Tongue (tissue), 2 donors: ENCODE results near the gene CACNG7. TPM values are rescaled to one million over a fixed set of nuclear protein-coding genes. Genes with fewer than 3 reads are reported as not detected.

Source experiments
- DNase-seq: peaks from one replicate; pipeline ENCODE4 v3.0.0-alpha.2; 2015
- total RNA-seq: library from RNA; depleted of rRNA; stranded (reverse); fragments of >200 nt; gene quantifications from one replicate; pipeline ENCODE4 v1.2.3, GENCODE V29; 2014

The CACNG7 gene
- total RNA-seq, 1 donor from 2014 or later = not detected

DNA sequence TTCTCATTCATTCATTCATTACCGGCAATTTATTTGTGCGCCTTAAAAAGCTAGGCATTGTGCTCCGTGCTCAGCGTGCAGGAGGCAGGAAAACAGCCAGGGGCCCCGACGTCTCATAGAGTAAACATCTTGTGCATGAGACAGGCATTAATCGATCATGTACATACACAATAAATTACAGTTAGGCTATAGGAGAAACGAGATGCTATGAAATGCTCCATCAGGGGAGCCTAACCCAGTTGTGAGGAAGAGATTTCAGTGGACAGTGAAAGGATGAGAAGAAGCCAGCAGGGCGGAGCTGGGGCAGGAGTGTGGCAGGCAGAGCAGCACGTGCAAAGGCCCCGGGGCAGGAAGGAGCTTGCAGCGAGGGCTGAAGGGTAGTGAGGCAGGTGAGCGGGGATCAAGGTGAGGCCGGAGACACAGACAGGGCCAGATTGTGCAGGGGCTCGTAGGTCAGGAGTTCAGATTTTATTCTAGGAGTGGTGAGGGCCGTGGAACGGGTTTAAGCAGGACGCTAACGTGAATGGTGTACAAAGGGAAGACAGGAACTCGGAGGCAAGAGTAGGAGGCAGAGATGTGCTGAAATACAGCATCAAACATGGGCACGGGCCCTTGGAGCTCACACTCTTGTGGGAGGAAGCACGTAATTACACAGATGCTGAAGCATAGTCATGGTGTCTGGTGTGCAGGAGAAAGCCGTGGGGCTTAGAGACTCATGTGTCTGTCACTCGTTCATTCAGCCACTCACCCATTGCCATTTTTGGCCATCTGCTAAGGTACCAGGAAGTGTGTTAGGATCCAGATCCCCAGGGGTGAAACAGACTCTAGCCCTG is 74.6 kb downstream of the CACNG7 start:
- DNase-seq = no peak

- DNase-seq = no peak
Observed at GRCh38 chr19:53985863-53986262, 76.8 kb downstream of the CACNG7 start.

- DNase-seq = no peak
Observed at GRCh38 chr19:53988981-53989380, 79.9 kb downstream of the CACNG7 start.

- peak; percentile 21 for DNase-seq
Observed at GRCh38 chr19:53989600-53990533, 80.8 kb downstream of the CACNG7 start.

DNA sequence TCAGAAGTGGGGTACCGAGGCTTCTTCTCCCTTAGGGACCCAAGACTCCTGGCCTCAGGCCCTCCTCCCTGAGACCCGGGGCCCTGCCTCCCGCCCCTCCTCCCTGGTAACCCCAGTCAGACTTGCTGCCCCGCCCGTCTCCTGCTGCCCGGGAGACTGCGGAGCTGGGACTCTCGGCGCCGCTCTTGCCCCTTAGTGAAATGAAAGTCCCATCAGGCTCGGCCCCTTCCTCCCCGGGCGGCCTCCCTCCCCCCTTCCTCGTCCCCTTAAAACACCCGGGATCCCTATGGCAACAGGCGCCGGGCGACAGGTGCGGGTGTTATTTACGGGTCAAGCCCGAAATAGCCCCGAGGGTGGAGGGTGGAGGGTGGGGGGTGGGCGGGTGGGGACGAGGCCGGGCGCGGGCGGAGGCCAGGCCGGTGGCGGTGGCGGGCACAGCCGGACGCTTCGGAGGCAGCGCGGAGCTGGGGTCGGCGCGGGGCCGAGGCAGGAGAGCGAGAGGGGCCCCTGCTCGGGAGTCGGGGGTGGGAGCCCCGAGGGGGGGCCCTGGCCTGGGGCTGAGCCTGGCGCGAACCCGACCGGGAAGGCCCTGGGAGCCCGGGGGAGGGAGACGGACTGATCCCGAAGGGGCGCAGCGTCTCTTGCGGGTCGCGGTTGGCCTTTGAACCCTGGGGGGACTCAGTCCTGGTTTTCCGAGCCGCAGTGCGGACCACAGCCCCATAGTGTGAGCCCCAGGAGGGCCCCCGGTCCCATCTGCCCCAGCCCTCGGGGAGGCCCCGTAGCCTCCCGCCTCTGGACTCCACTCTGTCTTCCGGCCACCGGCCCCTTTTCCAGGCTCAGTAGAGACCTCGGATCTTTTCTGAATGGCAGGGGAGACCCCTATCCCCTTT is 82.4 kb downstream of the CACNG7 start, which contains the start of gene CACNG6:
Gene CACNG6 (plus strand): TSS at position 414 of the 890 bp plus-strand sequence. CDS start 1,241 bp downstream, outside the sequence.
- peak; percentile 89 for DNase-seq

DNA sequence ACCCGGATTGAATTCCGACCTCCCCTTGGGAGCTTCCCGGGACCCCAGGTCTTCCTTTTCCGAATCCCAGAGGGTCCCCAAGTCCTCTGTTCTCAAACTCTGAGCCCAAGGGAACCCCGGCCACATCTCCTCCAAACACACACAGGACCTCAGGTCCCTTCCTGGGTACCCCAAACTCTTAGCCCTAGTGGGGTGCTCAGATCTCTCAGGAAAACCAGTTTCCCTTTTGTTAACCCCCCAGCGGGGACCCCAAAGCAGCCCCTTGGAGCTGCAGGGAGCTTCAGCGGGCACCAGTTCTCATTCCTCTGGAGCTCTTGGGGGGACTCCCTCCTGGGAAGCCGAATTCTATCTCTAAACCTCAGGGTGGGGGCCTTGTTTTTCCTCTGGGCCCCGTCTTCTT is 83.1 kb downstream of the CACNG7 start:
- no peak for DNase-seq

DNA sequence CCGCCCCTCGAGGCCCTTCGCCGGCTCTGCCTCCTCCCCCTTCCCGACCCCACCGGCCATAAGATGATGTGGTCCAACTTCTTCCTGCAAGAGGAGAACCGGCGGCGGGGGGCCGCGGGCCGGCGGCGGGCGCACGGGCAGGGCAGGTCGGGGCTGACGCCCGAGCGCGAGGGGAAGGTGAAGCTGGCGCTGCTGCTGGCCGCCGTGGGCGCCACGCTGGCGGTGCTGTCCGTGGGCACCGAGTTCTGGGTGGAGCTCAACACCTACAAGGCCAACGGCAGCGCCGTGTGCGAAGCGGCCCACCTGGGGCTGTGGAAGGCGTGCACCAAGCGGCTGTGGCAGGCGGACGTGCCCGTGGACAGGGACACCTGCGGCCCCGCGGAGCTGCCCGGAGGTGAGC is 83.7 kb downstream of the CACNG7 start:
- DNase-seq = no peak

DNA sequence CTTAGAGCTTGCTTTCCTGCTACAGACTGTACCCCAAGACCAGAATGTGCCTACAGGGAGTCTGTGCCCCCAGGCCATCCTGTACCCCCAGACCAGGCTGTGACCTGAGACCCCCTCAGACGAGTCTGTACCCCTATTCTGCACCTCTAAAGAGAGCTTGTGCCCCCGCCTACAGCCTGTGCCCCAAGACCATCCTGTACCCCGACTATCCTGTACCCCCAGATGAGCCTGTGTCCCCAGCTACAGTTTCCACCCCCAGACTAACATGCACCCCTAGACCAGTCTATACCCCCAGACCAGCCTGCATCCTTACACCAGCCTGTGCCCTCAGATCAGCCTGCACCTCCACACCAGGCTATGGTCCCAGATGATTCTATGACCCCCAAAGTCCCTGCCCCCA is 84.4 kb downstream of the CACNG7 start:
- no peak for DNase-seq

Other genes with a start within 250 kb of the CACNG7 start
- gene NLRP12, start 85.0 kb upstream of the CACNG7 start, total RNA-seq = 0.41 TPM
- 38.7 TPM for gene MYADM, start 41.4 kb upstream of the CACNG7 start, total RNA-seq
- not detected for gene PRKCG, start 27.1 kb upstream of the CACNG7 start, total RNA-seq
- 0.10 TPM for gene CACNG8, start 53.7 kb downstream of the CACNG7 start, total RNA-seq
- gene CACNG6, start 82.4 kb downstream of the CACNG7 start, total RNA-seq = 22.2 TPM
- not detected for gene VSTM1, start 154.6 kb downstream of the CACNG7 start, total RNA-seq
- gene TARM1, start 172.1 kb downstream of the CACNG7 start, total RNA-seq = not detected
- 1.5 TPM for gene OSCAR, start 191.5 kb downstream of the CACNG7 start, total RNA-seq
- 2.2 TPM for gene NDUFA3, start 193.6 kb downstream of the CACNG7 start, total RNA-seq
- 8.7 TPM for gene TFPT, start 206.4 kb downstream of the CACNG7 start, total RNA-seq
- gene PRPF31, start 206.5 kb downstream of the CACNG7 start, total RNA-seq = 44.9 TPM
- 16.3 TPM for gene CNOT3, start 228.5 kb downstream of the CACNG7 start, total RNA-seq